ENCODE results near the gene SETBP1. TPM values are rescaled to one million over a fixed set of nuclear protein-coding genes. Genes with fewer than 3 reads are reported as not detected.

The SETBP1 gene
- total and polyA plus RNA-seq, 9 of the 15 experiments (the other 6 are each of a cell fraction or from before 2014, with no cell fraction given) = under 0.01 to 0.13 (median 0.04) TPM

GRCh38 chr18:44936485-44936884 is 255.8 kb downstream of the SETBP1 start (continued):
- TF ChIP-seq CEBPZ (IDR thresholded peaks at IDR 0.05; ENCODE audit: borderline replicate concordance, low read depth, low read length) (no peak), NFE2 (IDR thresholded peaks at IDR 0.05; ENCODE audit: low read depth) (no peak), PURB (CRISPR knock-in tag; IDR thresholded peaks at IDR 0.05; ENCODE audit: low read depth) (no peak), CBX2 (IDR thresholded peaks at IDR 0.05; ENCODE audit: insufficient read depth, low read length, poor library complexity, severe bottlenecking) (no peak), CHD7 (IDR thresholded peaks at IDR 0.05; ENCODE audit: low read depth, low read length) (no peak), CBX8 (IDR thresholded peaks at IDR 0.05; ENCODE audit: borderline replicate concordance, extremely low read depth, low read depth, low read length, poor library complexity, severe bottlenecking) (no peak), RBM15 (IDR thresholded peaks at IDR 0.05; ENCODE audit: insufficient read depth, low read length) (no peak)
